Muscle layer of colon (tissue), 2 donors: ENCODE measurements around the gene TSSK6.
A peak's percentile ranks its signal among the peaks of the same experiment; 100 is the strongest.

Experiments
- H3K27ac ChIP-seq: one replicate; pipeline ENCODE4 v1.7.0; 2013; ENCODE audit warnings: low read depth, mild to moderate bottlenecking, low read length, moderate library complexity
- H3K27me3 ChIP-seq, 2 donors: one replicate each; pipeline ENCODE4 v1.7.0; 2013; ENCODE audit warnings: low read length in 2 of 2, mild to moderate bottlenecking in 2 of 2; ENCODE audit not compliant: insufficient read depth in 2 of 2, control insufficient read depth in 1 of 2
- H3K36me3 ChIP-seq: one replicate; pipeline ENCODE4 v1.7.0; 2013; ENCODE audit warnings: mild to moderate bottlenecking, low read length; ENCODE audit not compliant: insufficient read depth
- H3K4me1 ChIP-seq: one replicate; pipeline ENCODE4 v1.7.0; 2013; ENCODE audit warnings: mild to moderate bottlenecking, low read length; ENCODE audit not compliant: insufficient read depth
- H3K4me3 ChIP-seq, 2 donors: one replicate each; pipeline ENCODE4 v1.7.0; 2013; ENCODE audit warnings: low read length in 2 of 2, low read depth in 1 of 2, mild to moderate bottlenecking in 1 of 2, moderate library complexity in 1 of 2
- H3K9ac ChIP-seq: one replicate; pipeline ENCODE4 v1.7.0; 2013; ENCODE audit warnings: low read length
- H3K9me3 ChIP-seq: one replicate; pipeline ENCODE4 v1.7.0; 2013; ENCODE audit warnings: mild to moderate bottlenecking, low read length
- donor health status: abdominal sarcoma.
- donor health status: Adenocarcinoma of cecum.

Gene TSSK6

DNA sequence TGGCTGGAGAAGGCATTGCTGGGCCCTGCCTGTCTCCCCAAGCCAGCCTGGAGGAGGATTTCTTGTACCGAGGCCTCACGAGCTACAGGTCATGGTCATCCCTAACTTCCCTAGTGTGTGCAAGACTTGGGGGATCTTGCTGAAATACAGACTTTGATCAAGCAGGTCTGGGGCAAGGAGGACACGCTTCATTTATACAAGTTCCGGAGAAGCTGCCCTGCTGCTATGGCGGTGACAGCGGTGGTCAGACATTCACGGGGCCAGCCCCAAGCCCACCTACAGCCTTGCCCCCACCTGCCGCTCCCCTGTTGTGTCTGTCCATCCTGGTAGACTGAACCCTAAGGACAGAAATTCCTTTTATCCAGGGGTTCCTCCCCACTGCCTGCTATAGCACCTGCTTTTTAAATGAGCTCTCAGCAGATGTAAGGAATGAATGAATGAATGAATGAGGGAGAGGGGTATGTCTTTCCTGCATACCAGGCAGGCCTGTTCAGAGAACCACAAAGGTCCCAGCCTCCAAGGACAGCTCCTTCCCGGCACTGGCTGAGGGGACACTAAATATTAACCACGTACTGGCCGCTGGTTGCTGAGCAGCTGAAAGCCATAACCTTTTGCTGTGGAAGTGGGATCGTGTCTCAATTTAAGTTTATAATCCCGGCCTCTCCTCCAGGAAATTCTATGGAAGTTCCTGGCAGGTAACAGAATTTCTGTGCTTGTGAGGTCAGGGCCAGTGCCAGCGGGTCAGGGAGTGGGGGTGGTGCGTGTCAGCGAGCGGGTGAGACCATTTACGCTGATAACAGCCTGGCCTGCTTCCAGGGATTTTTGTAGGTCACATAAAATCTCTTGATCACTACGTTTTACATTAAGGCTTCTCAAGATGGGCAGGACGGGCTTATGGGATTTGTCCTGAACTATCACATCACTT lies 27.1 kb downstream of the TSSK6 start:
- Histone ChIP-seq H3K27me3 (no peaks in the 10 kb centered on the region), H3K36me3 (peaks cover 6% of the 10 kb centered on the region), H3K9ac (no peak overlapping the region), H3K27ac (peak overlapping the region; percentile 4), H3K4me3 (no peak overlapping the region), H3K4me1 (peaks cover 29% of the 10 kb centered on the region), H3K9me3 (no peaks in the 10 kb centered on the region)

DNA sequence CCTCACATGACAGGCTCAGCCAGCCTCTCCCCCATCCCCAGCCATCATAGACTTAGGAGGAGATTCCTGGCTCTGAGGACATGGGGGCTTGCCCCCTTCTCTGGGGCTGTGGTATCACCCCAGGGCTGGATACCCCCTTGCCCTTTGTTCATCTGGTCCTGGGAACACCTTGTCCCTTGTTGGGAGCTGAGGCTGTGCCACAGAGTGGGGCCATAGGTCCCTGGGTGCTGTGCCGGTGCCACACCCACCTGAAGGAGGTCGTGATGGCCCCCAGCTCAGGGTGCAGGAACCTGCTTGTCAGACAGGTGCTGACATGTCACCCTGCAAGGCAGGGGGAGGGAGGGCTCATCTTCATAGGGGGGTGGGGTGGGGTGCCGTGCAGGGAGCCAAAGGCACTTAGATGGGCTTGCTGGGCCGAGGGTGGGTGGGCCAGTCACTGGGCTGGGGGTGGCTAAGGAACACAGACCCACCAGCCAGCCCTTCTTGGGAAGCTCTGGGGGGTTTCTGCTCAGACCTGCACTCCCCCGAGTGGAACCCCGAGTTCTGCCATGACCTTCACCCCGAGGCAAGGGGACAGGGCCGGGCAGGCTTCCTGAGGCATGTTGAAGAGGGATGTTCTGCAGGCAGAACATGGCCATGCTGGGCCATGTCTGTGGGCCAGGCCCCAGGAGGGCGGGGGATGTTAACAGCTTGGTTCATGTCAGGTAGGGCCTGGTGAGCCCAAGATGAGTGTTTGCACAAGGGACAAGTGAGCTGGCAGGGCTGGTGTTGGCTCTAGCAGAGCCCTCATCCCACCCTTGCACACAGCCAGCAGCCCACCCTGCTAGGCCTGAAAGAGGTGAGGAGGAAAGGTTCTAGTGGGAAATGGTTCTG lies 28.0 kb downstream of the TSSK6 start:
- Histone ChIP-seq H3K27ac (no peak overlapping the region), H3K36me3 (peaks cover under 1% of the 10 kb centered on the region)

DNA sequence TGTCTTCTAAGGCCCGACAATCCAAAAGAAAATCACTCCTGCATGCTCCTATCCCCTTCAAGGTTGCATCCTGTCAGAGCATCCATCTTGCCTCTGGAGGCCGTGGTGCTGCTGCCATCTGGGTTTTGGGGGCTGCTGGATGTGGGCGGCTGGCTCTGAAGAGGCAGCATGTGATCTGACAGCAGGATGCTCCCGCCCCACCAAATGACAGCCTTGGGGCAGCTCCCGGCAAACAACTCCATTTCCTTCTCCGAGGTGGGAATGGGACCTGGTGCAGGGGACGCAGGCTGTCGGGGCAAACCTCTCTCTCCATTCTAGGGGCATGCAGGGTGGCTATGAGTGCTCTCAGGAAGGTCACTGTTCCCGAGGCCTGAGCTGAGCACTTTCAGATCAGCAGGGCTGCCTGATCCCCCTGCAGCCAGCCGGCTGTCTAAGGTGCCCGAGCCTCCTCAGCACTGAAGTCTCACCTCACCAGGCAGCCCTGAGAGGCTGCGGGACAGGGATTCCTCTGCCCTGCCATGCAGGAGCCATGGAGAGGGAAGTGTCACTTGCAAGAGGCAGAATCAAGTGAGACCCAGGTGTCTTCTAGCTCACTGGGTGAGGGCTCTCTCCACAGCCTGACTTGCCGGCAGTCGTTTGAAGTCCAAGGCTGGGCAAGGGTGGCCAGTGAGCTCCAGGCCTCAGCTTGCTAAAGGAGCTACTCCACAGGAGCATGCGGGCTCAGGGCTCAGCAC lies 28.8 kb downstream of the TSSK6 start:
- Histone ChIP-seq H3K27ac (no peak overlapping the region), H3K4me1 (peaks cover 29% of the 10 kb centered on the region), H3K9ac (no peak overlapping the region), H3K4me3 (no peak overlapping the region), H3K9me3 (no peaks in the 10 kb centered on the region), H3K36me3 (no peaks in the 10 kb centered on the region), H3K27me3 (no peaks in the 10 kb centered on the region)

More for the DNA sequence above, 28.0 kb downstream of the TSSK6 start:
- no peak overlapping the region for H3K9ac ChIP-seq
- peaks cover 29% of the 10 kb centered on the region for H3K4me1 ChIP-seq
- no peaks in the 10 kb centered on the region for H3K9me3 ChIP-seq
- no peaks in the 10 kb centered on the region for H3K27me3 ChIP-seq
- no peak overlapping the region for H3K4me3 ChIP-seq

DNA sequence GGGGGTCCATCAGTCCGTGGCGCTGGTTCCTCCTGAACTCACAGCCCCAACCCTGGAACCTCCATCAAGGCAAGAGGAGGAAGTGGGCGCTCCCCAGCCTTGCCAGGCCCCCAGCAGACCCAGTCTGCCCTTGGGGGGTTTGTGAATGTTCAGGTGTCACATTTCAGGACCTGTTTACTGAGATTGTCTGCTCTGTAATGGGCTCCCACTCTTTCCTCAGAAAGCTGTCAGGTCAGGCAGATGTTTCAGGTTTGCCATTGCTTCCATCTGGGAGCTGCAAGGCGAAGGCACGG lies 29.4 kb downstream of the TSSK6 start:
- no peaks in the 10 kb centered on the region for H3K36me3 ChIP-seq
- peaks cover 29% of the 10 kb centered on the region for H3K4me1 ChIP-seq
- no peaks in the 10 kb centered on the region for H3K27me3 ChIP-seq
- H3K9ac ChIP-seq = no peak overlapping the region
- no peak overlapping the region for H3K27ac ChIP-seq
- no peak overlapping the region for H3K4me3 ChIP-seq
- no peaks in the 10 kb centered on the region for H3K9me3 ChIP-seq

DNA sequence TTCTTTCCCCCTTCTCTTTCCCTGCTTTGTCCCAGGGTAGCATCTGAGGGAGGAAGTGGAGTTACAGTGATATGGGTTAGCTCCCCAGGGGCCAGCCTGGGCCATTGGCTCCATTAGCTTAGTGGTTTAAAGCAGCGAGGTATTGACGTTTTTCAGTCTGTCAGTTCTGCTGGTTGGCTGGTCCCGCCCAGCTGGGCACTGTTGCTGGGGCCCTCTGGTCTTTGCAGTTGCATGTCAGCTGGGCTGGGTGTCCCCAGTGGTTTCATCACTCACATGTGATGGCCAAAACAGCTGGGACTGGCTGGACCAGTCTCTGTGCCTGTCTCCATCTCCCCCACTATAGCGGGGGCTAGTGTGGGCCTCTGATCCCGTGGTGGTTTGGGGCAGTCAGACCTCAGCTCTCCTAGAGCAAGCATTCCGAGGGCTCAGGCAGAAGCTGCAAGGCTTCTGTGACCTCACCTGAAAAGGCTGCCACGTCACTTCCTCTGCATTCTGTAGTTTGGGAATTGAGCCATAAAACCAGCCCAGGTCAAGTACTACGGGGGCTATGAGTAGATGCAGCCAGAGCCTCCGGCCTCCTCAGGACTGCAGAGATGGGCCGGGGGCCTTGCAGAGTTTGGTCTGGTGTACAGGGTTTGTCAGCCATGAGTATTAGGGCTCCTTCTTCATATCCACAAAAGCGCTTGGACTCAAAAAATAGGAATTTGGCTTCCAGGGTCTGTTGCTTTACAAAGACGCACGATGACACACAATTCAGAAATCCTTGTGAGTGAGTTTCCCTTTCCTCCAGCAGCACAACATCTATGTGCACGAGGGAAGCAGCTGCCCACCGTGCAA lies 30.0 kb downstream of the TSSK6 start:
- Histone ChIP-seq H3K9me3 (no peaks in the 10 kb centered on the region), H3K36me3 (peaks cover 2% of the 10 kb centered on the region), H3K27me3 (no peaks in the 10 kb centered on the region), H3K4me1 (peaks cover 26% of the 10 kb centered on the region), H3K9ac (no peak overlapping the region), H3K27ac (no peak overlapping the region), H3K4me3 (no peak overlapping the region)

DNA sequence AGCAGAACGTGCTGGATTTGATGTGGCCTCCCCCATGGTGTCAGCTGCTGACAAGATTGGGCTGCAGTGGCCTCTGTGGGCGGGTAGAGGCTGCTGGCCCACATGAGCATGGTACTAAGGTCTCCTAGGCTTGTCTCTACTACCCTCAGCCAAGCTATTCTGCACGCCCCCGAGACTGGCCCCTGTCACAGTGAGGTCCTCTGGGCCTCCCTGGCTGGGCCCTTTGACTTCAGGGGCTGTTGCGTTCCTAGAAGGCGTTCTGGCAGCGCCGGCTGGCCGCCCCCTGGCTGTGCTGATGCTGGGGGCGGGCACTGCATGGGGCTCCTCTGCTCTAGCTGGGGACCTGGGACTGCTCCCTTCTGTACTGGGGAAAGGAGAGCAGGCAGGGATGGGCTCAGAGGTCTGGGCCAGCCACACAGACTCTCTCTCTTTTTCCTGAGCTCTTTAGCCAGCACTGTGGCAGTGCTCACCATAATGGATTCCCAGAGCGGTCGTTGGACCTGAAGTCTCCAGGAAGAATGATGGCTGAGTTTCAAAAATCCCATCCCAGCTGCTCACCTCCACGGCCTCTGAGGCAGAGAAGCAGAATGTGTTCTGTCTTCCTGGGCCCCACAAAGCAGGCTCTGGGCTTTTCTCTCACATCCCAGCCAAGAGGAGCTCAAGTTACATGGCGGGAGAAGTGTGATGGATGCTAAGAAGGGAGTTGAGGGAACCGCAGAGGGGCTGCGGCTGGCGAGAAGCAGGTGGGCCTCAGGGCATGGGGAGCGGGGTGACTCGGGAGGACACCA lies 32.3 kb downstream of the TSSK6 start:
- Histone ChIP-seq H3K9me3 (no peaks in the 10 kb centered on the region), H3K4me3 (no peak overlapping the region), H3K27me3 (no peaks in the 10 kb centered on the region), H3K4me1 (peaks cover 4% of the 10 kb centered on the region), H3K27ac (no peak overlapping the region), H3K36me3 (peaks cover 4% of the 10 kb centered on the region), H3K9ac (no peak overlapping the region)

DNA sequence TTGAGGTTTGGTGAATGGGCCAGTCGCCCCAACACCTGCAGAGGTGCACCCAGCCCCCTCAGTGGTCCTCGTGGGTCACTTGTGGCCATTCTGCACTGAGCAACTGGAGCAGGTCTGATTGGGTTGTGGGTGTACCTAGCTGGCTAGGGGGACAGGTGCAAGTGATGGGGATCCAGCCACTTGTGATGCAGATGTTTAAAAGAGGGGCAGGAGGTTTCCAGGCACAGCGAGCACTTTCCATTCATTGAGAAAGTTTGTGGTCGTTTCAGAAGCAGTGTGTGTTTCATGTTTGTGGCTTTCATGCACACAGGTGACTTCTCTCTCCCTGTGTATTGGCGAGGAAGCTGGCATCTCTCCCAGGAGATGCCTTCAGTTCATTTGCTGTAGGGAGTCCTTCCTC lies 34.7 kb downstream of the TSSK6 start:
- no peaks in the 10 kb centered on the region for H3K9me3 ChIP-seq
- no peak overlapping the region for H3K27ac ChIP-seq
- peaks cover 4% of the 10 kb centered on the region for H3K4me1 ChIP-seq
- no peaks in the 10 kb centered on the region for H3K27me3 ChIP-seq
- H3K36me3 ChIP-seq = peaks cover 4% of the 10 kb centered on the region
- H3K4me3 ChIP-seq = no peak overlapping the region
- no peak overlapping the region for H3K9ac ChIP-seq

DNA sequence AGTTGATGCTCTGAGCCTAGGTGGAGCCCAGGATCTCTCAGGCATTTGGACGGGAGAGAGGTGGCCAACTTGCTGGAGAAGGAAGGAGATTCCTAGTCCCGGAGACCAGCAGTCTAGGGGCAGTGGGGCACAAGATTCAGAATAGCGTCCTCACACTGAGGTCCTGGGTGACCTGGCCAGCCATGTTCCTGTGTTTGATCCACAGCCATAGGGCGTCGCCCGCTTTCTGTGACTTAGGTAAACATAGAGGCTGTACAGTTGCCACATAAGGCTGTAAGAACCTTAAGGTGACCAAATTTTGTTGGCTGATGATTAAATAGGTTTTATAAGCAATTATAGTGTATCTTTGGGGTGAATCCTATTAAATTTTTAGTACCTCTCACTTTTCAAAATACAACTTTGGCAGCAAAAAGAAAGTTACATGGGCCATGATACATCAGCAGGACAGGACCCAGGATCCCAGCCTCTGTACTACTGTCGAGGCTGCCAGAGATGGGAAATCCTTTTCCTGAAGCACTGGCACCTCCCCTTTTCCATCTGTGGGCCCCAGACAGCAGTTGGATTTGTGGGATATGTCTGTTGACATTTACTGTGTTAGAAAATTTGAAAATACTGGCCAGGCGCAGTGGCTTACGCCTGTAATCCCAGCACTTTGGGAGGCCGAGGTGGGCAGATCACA lies 37.5 kb downstream of the TSSK6 start:
- H3K9ac ChIP-seq = no peak overlapping the region
- H3K9me3 ChIP-seq = no peaks in the 10 kb centered on the region

DNA sequence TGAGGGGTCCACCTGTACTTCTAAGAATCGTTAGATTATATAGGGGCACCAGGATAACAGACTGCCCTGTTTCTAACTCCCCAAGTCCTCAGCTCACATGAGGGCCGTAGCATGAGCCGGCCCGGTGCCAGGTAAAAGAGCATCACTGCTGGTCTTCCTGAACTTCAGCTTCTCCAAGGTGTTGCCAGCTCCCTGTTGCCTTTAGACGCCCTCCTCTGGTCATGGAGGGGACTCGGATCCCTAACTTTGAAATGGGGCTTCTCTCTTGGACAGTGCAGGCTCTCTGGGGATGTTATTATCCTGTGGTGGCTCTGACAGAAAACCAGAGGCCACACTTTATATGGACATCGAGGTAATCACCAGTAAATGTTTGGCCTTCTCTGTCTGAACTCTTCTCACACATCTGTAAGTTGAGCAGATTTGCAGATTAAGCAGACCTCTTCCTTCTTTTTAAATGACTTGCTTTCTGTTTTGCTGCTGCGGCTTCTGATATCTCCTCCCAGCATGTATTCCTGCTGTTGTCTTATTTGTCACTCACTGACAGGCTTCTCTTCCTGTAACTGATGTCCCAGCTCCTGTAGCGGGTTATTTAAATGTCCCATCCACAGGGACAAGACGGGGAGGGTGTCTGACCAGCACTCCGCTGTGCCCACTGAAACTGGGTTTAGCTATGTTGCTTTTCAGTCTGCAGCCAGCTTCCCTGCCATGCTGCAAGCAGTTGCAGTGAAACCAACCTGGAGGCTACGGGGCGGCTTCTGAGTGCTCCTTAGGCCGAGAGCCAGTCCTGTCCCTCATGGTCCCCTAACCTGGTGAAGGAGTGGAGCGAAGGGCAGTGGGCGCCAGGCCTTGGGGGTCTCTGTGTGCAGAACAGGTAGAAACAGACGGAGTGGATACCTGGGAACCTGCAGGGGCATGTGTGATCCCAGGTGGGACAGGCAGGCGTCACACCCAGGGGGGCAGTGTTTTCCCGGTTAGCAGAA lies 39.2 kb downstream of the TSSK6 start:
- peaks cover 4% of the 10 kb centered on the region for H3K4me1 ChIP-seq
- H3K27me3 ChIP-seq = no peaks in the 10 kb centered on the region
- no peak overlapping the region for H3K9ac ChIP-seq
- H3K27ac ChIP-seq = no peak overlapping the region
- H3K4me3 ChIP-seq = no peak overlapping the region
- no peaks in the 10 kb centered on the region for H3K9me3 ChIP-seq
- H3K36me3 ChIP-seq = peaks cover 4% of the 10 kb centered on the region

More for the DNA sequence above, 37.5 kb downstream of the TSSK6 start:
- no peak overlapping the region for H3K27ac ChIP-seq
- H3K36me3 ChIP-seq = peaks cover 4% of the 10 kb centered on the region
- peaks cover 4% of the 10 kb centered on the region for H3K4me1 ChIP-seq
- no peaks in the 10 kb centered on the region for H3K27me3 ChIP-seq
- no peak overlapping the region for H3K4me3 ChIP-seq
